Measurements from ENCODE around the gene ARHGAP22. TPM values are rescaled to one million over a fixed set of nuclear protein-coding genes. Genes with fewer than 3 reads are reported as not detected.

The ARHGAP22 gene
- total RNA-seq, 2 donors from 2014 or later, result 1.9 to 2.9 TPM

DNA sequence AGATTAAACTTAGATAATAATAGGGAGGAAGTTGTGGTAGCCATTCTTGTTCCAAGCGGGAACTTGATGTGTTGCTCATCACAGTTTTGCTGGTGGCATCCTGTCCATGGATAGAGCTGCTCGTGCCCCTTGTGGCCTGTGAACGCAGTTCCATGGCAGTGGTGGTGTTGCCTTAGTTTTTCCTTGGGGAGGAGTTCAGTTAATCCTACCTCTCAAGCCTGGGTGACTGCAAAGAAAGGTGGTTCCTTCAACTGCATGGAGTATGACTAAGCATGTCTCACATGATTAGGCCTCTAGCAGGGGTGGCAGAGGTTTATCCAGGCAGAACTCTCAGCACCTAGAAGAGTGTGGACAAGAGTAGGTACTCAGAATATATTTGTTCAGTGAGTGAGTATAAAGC is 198.7 kb downstream of the ARHGAP22 start:
- intact Hi-C loops (cut with DNase I, micrococcal nuclease), result no loop called here
- DNase-seq (no peak), ATAC-seq (no peak)

DNA sequence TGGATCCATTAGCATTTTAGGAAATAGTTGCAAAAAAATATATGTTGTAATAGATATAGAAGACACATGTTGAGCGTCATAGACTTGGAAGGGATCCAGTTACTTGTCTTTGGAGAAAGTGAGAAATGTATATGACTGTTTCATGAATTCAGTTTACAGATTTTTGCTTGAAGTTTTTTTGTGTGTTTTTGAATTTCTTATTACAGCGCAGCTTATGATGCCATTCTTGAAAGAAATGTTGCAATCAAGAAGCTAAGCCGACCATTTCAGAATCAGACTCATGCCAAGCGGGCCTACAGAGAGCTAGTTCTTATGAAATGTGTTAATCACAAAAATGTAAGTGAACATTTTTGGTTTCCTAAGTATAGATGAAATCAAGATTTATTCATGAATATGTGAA is 200.2 kb downstream of the ARHGAP22 start:
- ATAC-seq, result no peak
- DNase-seq, result no peak
- intact Hi-C loops (cut with DNase I, micrococcal nuclease), result no loop called here

DNA sequence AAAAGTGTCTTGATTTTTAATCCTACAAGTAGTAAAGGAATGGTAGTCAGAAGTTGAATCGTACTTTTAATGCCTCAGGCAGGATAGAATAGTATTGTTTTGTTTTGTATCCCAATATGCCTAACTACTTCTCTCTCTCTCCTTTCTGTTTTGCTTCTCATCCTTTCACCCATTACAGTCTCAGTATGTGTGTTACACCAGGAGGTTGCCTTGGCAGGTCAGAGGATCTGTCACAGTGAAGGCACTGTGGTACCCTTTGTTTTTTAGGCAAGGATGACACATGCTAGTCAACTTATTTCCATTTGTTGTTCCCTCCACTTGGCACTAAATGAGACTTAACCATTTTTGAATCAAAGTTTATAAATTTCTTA is 204.0 kb downstream of the ARHGAP22 start:
- ATAC-seq, result no peak
- intact Hi-C loops (cut with DNase I, micrococcal nuclease), result no loop called here
- DNase-seq, result no peak

DNA sequence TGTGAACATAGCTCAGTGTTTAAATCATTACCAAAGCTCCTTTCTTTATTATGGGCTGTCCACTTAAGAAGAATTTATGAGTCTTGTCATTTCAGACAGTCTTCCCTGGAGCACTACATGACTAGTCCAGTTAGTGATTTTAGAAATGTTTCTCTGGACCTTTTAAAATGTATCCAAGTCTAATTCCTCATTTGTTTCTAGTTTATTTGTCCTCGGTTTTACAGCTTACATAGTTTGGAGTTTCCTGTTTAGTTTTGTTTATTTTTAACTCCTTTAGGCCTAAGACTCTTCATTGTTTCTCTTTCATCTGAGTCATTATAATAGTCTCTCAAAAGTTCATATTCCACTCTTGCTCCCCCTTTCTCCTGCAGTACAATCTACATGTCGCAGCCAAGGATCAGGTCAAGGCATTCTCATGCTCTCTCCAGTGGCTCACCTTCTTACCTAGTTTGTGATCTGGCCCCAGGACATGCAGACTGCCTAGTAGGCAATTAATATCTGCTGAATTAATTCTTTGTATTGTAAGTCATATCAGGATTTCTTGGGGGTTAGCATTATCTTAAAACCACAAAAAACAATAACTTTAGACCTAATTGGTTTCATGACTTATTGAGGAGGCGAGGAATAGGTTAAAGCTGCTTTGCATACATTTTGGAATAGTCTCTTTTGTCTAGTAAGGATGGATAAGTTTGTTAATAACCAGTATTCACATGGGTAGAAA is 204.6 kb downstream of the ARHGAP22 start:
- intact Hi-C loops (cut with DNase I, micrococcal nuclease), result no loop called here
- DNase-seq, result no peak
- ATAC-seq, result peak; percentile 32

DNA sequence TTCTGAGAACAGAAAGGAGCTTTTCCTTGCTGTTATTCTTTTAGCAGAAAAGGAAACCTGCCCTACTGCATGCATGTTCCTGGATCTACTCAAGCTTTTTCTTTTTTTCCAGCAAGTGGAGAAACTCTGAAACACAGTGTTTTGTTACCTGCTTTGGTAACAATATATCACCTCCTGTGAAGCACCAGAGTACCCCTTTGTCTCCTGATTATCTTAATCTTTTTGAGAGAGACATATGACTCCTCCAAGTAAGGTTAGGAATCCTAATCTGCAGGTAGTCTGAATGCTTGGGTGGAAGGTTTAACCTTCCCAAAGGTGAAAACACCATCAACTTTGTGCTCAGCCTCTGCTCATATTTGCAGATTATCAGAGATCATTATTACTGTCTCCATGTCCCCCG is 205.3 kb downstream of the ARHGAP22 start:
- ATAC-seq (no peak), DNase-seq (no peak)
- intact Hi-C loops (cut with DNase I, micrococcal nuclease), result no loop called here

DNA sequence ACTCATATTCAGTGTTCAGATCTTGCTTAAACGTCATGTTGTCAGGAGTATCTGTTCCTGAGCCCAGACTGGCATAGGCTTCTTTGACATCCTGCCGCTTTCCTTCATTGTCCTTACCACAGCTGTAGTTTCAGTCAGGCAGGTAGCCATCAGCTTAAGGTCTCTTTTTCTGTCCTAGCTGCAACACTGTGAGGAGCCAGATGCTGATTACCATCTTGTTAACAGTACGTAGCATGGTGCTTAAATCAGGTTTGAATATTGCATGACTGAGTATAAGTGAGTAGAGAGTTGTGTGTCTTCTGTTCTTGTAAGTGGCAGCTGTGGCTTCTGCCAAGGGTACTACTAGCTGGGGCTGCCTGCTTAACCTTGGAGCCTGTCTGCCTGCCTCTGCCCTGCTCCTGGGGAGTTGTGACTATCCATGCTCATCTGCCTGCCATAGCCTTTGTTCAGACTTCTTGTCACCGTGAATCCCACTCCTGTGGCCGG is 205.8 kb downstream of the ARHGAP22 start:
- ATAC-seq (no peak), DNase-seq (no peak)
- intact Hi-C loops (cut with DNase I, micrococcal nuclease), result no loop called here

DNA sequence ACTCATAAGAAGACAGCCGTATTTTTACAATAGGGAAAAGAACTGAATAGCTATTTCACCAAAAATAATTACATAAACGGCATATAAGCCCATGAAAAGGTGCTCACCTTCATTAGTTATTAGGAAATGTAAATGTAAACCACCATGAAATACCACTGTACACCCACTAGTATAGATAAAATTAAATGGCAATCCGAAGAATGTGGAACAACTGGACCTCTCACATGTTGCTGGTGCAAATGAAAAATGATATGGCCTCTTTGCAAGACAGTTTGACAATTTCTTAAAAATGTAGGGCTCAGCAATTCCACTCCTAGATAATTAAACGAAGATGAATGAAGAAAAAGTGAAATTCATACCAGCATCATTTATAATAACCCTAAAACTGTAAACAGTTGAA is 206.6 kb downstream of the ARHGAP22 start:
- ATAC-seq (no peak), DNase-seq (no peak)
- intact Hi-C loops (cut with DNase I, micrococcal nuclease), result no loop called here

Other genes with a start within 250 kb of the ARHGAP22 start
- 1 to 10 TPM; 1.5 to 4.6 TPM for gene WDFY4, start 79.8 kb upstream of the ARHGAP22 start, total RNA-seq